Measurements from ENCODE around the gene SP110. TPM values are rescaled to one million over a fixed set of nuclear protein-coding genes. Genes with fewer than 3 reads are reported as not detected.

SP110 gene
- total and polyA plus RNA-seq, 2 of the 4 experiments (the other 2 are of a cell fraction), result 9.3 to 10.2 TPM

DNA sequence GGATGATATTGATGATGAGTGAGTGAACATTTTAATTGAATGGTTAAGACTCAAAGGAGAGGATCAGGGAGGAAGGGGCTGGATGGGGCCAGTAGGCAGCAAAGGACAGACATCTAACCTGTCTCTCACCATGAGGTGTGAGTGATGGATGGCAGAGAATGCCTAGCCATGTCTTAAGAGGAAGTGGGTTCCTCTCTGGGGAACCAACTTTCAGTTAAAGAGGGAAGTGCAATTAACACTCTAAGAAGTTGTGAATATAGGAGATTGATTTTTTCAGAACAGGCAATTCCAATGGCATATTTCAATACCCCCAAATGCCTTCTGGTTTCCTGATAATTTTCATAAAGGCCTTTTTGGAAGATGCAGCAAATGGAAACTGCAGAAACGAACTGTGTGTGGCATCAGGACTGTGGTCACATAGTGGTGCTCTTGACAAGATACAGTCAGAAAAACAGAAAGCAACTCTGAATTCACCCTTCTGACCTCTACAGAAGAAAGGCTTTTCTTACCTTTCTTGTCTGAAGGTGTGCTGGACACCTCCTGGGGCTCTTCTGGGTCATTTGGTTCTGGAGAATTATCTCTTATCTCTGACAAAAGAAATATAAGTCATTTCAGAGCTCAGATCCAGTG, 10.2 kb downstream of the SP110 start:
- Histone ChIP-seq H3K27ac (ENCODE audit: insufficient read depth, low read length) (no peak overlapping the region), H3K79me1 (ENCODE audit: low read depth in 1 of 2, low read length in 2 of 2) (no peaks in the 10 kb centered on the region), H3K4me3 (ENCODE audit: insufficient read depth, low read depth, low read length) (no peak overlapping the region), H2AFZ (replicated peaks; ENCODE audit: low read length, poor library complexity) (no peak overlapping the region), H3K9me3 (ENCODE audit: control insufficient read depth, insufficient read depth, low read length) (no peaks in the 10 kb centered on the region), H4K91ac (ENCODE audit: insufficient read depth, low read depth, low read length) (no peak overlapping the region), H3K18ac (ENCODE audit: low read depth, low read length) (no peak overlapping the region), H2BK15ac (ENCODE audit: low read depth, low read length) (no peak overlapping the region), H4K5ac (ENCODE audit: low read depth, low read length) (no peak overlapping the region), H2AK9ac (replicated peaks; ENCODE audit: low read depth, low read length, poor library complexity) (no peak overlapping the region), H2AK5ac (ENCODE audit: low read depth, low read length) (no peak overlapping the region), H2BK120ac (ENCODE audit: low read depth, low read length) (no peak overlapping the region), H3K9ac (ENCODE audit: low read depth, low read length) (no peak overlapping the region), H3K27me3 (ENCODE audit: control insufficient read depth, insufficient read depth, low read length) (no peaks in the 10 kb centered on the region), H2BK20ac (ENCODE audit: low read depth, low read length) (no peak overlapping the region), H3K36me3 (ENCODE audit: control insufficient read depth, insufficient read depth, low read length) (peaks cover 24% of the 10 kb centered on the region), H2BK5ac (ENCODE audit: low read depth, low read length, poor library complexity, severe bottlenecking) (no peak overlapping the region), H3K4me1 (ENCODE audit: control insufficient read depth, insufficient read depth, low read length) (no peaks in the 10 kb centered on the region), H4K20me1 (ENCODE audit: insufficient read depth, low read length) (no peaks in the 10 kb centered on the region), H3K9me1 (ENCODE audit: insufficient read depth, low read length) (no peaks in the 10 kb centered on the region), H3K56ac (ENCODE audit: extremely low read depth, insufficient read depth, low read length) (no peak overlapping the region), H3K4ac (ENCODE audit: low read depth, low read length) (no peak overlapping the region), H4K8ac (ENCODE audit: low read depth in 2 of 2, low read length in 2 of 2) (no peak overlapping the region), H3K14ac (replicated peaks; ENCODE audit: low read depth, low read length) (no peak overlapping the region), H3K4me2 (ENCODE audit: low read depth, low read length) (no peak overlapping the region), H3K23ac (ENCODE audit: low read depth, low read length) (no peak overlapping the region)
- BruUV-seq (replicated peaks), result no TSS peak
- ATAC-seq (ENCODE audit: low read depth), result no peak
- dilution Hi-C loops (cut with HindIII; ENCODE audit: low sequenced_read_pairs, unreplicated experiment), result no loop called here
- no CpG with 5 or more reads among the region's 1 CpG for WGBS, 2 experiments (ENCODE audit: extremely low coverage in 2 of 2, insufficient read length in 1 of 2)
- intact Hi-C loops (cut with micrococcal nuclease), result loop anchor here (10.0 kb wide), 1 partner anchor 205 kb away; the partner anchor contains the start of gene SP100
- ChIA-PET CTCF (no interaction called here), POLR2A (ENCODE audit: unreplicated experiment) (no interaction called here)
- in situ Hi-C loops (cut with MboI; ENCODE audit: low sequenced_read_pairs), result loop anchor here (25.0 kb wide), 1 partner anchor 603 kb away; no protein-coding TSS in a partner anchor
- TF ChIP-seq, protein P1, sequence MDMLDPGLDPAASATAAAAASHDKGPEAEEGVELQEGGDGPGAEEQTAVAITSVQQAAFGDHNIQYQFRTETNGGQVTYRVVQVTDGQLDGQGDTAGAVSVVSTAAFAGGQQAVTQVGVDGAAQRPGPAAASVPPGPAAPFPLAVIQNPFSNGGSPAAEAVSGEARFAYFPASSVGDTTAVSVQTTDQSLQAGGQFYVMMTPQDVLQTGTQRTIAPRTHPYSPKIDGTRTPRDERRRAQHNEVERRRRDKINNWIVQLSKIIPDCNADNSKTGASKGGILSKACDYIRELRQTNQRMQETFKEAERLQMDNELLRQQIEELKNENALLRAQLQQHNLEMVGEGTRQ (IDR thresholded peaks at IDR 0.05; ENCODE audit: low read depth, low read length), result no peak
- TF ChIP-seq SMC3 (IDR thresholded peaks at IDR 0.05; ENCODE audit: low read depth, low read length) (no peak), CEBPB (IDR thresholded peaks at IDR 0.05; ENCODE audit: low read depth, low read length) (no peak), FOS (IDR thresholded peaks at IDR 0.05; ENCODE audit: low read depth, low read length) (no peak), RAD21 (IDR thresholded peaks at IDR 0.05; ENCODE audit: low read length) (no peak), BHLHE40 (IDR thresholded peaks at IDR 0.05; ENCODE audit: low read depth, low read length) (no peak), NFE2L2 (IDR thresholded peaks at IDR 0.05; ENCODE audit: low read depth, low read length) (no peak), MXI1 (IDR thresholded peaks at IDR 0.05; ENCODE audit: borderline replicate concordance, low read depth, low read length) (no peak), MAFK (IDR thresholded peaks at IDR 0.05; ENCODE audit: low read depth, low read length) (no peak), CHD1 (IDR thresholded peaks at IDR 0.05; ENCODE audit: low read depth, low read length) (no peak), MAZ (IDR thresholded peaks at IDR 0.05; ENCODE audit: borderline replicate concordance, low read depth, low read length) (no peak), POLR2A (IDR thresholded peaks at IDR 0.05; ENCODE audit: low read depth, low read length) (no peak), RFX5 (IDR thresholded peaks at IDR 0.05; ENCODE audit: low read depth, low read length) (no peak), RCOR1 (IDR thresholded peaks at IDR 0.05; ENCODE audit: insufficient replicate concordance, low read length) (no peak)
- no peak for DNase-seq
